ENCODE measurements around the gene ATP8B1.

ATP8B1 gene

GRCh38 chr18:57624988-57625387 lies 178.1 kb downstream of the ATP8B1 start:
- H3K4me3 ChIP-seq (ENCODE audit: low read length) = no peak overlapping the region
- DNase-seq (ENCODE audit: low read depth) = peak; percentile 24
- no peak for TF ChIP-seq CTCF (conservative IDR thresholded peaks at IDR 0.05; ENCODE audit: low read length)

GRCh38 chr18:57621246-57621604 lies 181.9 kb downstream of the ATP8B1 start:
- H3K4me3 ChIP-seq (ENCODE audit: low read length) = peak overlapping the region; percentile 98
- no peak for DNase-seq (ENCODE audit: low read depth)
- no peak for TF ChIP-seq CTCF (conservative IDR thresholded peaks at IDR 0.05; ENCODE audit: low read length)

- TF ChIP-seq CTCF (conservative IDR thresholded peaks at IDR 0.05; ENCODE audit: low read length) = no peak
- DNase-seq (ENCODE audit: low read depth) = no peak
- no peak overlapping the region for H3K4me3 ChIP-seq (ENCODE audit: low read length)
These were observed 183.2 kb downstream of the ATP8B1 start for GRCh38 chr18:57619876-57620275.

GRCh38 chr18:57618910-57619309 lies 184.2 kb downstream of the ATP8B1 start:
- TF ChIP-seq CTCF (conservative IDR thresholded peaks at IDR 0.05; ENCODE audit: low read length) = no peak
- H3K4me3 ChIP-seq (ENCODE audit: low read length) = no peak overlapping the region

GRCh38 chr18:57603871-57604270 lies 199.2 kb downstream of the ATP8B1 start:
- no peak overlapping the region for H3K4me3 ChIP-seq (ENCODE audit: low read length)
- TF ChIP-seq CTCF (conservative IDR thresholded peaks at IDR 0.05; ENCODE audit: low read length) = no peak
- no peak for DNase-seq (ENCODE audit: low read depth)

More at GRCh38 chr18:57618910-57619309, 184.2 kb downstream of the ATP8B1 start:
- DNase-seq (ENCODE audit: low read depth) = no peak

Data from AG10803 (cell line).